HEK293 (cell line): Measurements from ENCODE around the gene CHST8.
A peak's percentile ranks its signal among the peaks of the same experiment; 100 is the strongest.

ENCODE experiments used
- CTCF ChIA-PET: fragments of 350-600 bp; formaldehyde crosslinking; extraction: SDS; loops from one replicate; lab custom pipeline; 2021; ENCODE audit warnings: antibody characterized with exemption; lab: Yijun Ruan, JAX
- POLR2A ChIA-PET: fragments of 300-600 bp; formaldehyde crosslinking; extraction: SDS; loops from one replicate; lab custom pipeline; 2020; ENCODE audit warnings: antibody characterized with exemption, inconsistent platforms; lab: Yijun Ruan, JAX
- H3K27ac ChIP-seq: fragments of 200-500 bp; sonication (Bioruptor generic); 2 replicates; pipeline ENCODE4 v1.5.1; 2014; ENCODE audit warnings: low read depth, low read length, control low read depth, inconsistent platforms; ENCODE audit errors: extremely low read depth
- H3K36me3 ChIP-seq, 2 experiments: fragments of 200-500 bp in 1 of 2; sonication (Bioruptor generic) in 1 of 2; 1 replicate in 1 of 2; 2 replicates in 1 of 2; pipeline ENCODE4 v1.5.1; 2014 to 2017; ENCODE audit warnings: inconsistent platforms in 2 of 2, low read length in 2 of 2; ENCODE audit not compliant: control insufficient read depth in 2 of 2, insufficient read depth in 1 of 2
- H3K4me1 ChIP-seq: fragments of 200-500 bp; sonication (Bioruptor generic); 2 replicates; pipeline ENCODE4 v1.5.1; 2014; ENCODE audit warnings: mild to moderate bottlenecking, low read length, inconsistent platforms; ENCODE audit not compliant: control insufficient read depth, insufficient read depth
- H3K4me3 ChIP-seq: 2 replicates; pipeline ENCODE4 v1.5.1; 2011; ENCODE audit warnings: low read depth, mild to moderate bottlenecking, control low read depth, low read length, moderate library complexity
- H3K9me3 ChIP-seq: fragments of 200-500 bp; sonication (Bioruptor generic); 2 replicates; pipeline ENCODE4 v1.5.1; 2014; ENCODE audit warnings: low read depth, low read length, inconsistent platforms; ENCODE audit not compliant: control insufficient read depth, insufficient read depth
- BCL6B ChIP-seq: fragments of 450-650 bp; formaldehyde crosslinking; IDR thresholded peaks from 2 replicates; pipeline ENCODE4 v1.5.1; 2017; ENCODE audit warnings: missing biosample characterization, missing genetic modification characterization
- GLIS1 ChIP-seq: fragments of 450-650 bp; formaldehyde crosslinking; IDR thresholded peaks from 2 replicates; pipeline ENCODE4 v1.5.1; 2016; ENCODE audit warnings: missing biosample characterization, missing genetic modification characterization
- KLF9 ChIP-seq: fragments of 450-650 bp; formaldehyde crosslinking; IDR thresholded peaks from 2 replicates; pipeline ENCODE4 v1.5.1; 2016; ENCODE audit warnings: missing biosample characterization, missing genetic modification characterization, low read depth
- MYNN ChIP-seq: fragments of 450-650 bp; formaldehyde crosslinking; IDR thresholded peaks from 2 replicates; pipeline ENCODE4 v1.5.1; 2016; ENCODE audit warnings: missing biosample characterization, missing genetic modification characterization, borderline replicate concordance
- OVOL3 ChIP-seq: fragments of 450-650 bp; formaldehyde crosslinking; IDR thresholded peaks from 2 replicates; pipeline ENCODE4 v1.5.1; 2016; ENCODE audit warnings: missing biosample characterization, missing genetic modification characterization
- PRDM6 ChIP-seq: fragments of 450-650 bp; formaldehyde crosslinking; IDR thresholded peaks from 2 replicates; pipeline ENCODE4 v1.5.1; 2017; ENCODE audit warnings: missing biosample characterization, missing genetic modification characterization
- YY2 ChIP-seq: fragments of 450-650 bp; formaldehyde crosslinking; IDR thresholded peaks from 2 replicates; pipeline ENCODE4 v1.5.1; 2016; ENCODE audit warnings: missing biosample characterization, missing genetic modification characterization
- ZBTB17 ChIP-seq: fragments of 450-650 bp; formaldehyde crosslinking; IDR thresholded peaks from 2 replicates; pipeline ENCODE4 v1.5.1; 2016; ENCODE audit warnings: missing biosample characterization, missing genetic modification characterization
- ZBTB44 ChIP-seq: fragments of 450-650 bp; IDR thresholded peaks from 2 replicates; pipeline ENCODE4 v1.5.1; 2018; ENCODE audit warnings: missing biosample characterization, mild to moderate bottlenecking, missing genetic modification characterization
- ZIC2 ChIP-seq: fragments of 450-650 bp; formaldehyde crosslinking; IDR thresholded peaks from 2 replicates; pipeline ENCODE4 v1.5.1; 2016; ENCODE audit warnings: missing biosample characterization, missing genetic modification characterization
- ZNF155 ChIP-seq: fragments of 450-650 bp; formaldehyde crosslinking; IDR thresholded peaks from 2 replicates; pipeline ENCODE4 v1.5.1; 2016; ENCODE audit warnings: missing biosample characterization, missing genetic modification characterization
- ZNF350 ChIP-seq: fragments of 450-650 bp; formaldehyde crosslinking; IDR thresholded peaks from 2 replicates; pipeline ENCODE4 v1.5.0; 2017; ENCODE audit warnings: missing biosample characterization, mild to moderate bottlenecking, missing genetic modification characterization
- ZNF398 ChIP-seq: fragments of 450-650 bp; formaldehyde crosslinking; IDR thresholded peaks from 2 replicates; pipeline ENCODE4 v1.5.1; 2017; ENCODE audit warnings: missing biosample characterization, missing genetic modification characterization
- ZNF626 ChIP-seq: fragments of 450-650 bp; sonication (Bioruptor Pico); formaldehyde crosslinking; IDR thresholded peaks from 2 replicates; pipeline ENCODE4 v1.5.1; 2018; ENCODE audit warnings: missing biosample characterization, missing genetic modification characterization, inconsistent platforms
- ZNF701 ChIP-seq: fragments of 450-650 bp; formaldehyde crosslinking; IDR thresholded peaks from 2 replicates; pipeline ENCODE4 v1.5.1; 2016; ENCODE audit warnings: missing biosample characterization, missing genetic modification characterization
- ZNF768 ChIP-seq: fragments of 450-650 bp; formaldehyde crosslinking; IDR thresholded peaks from 2 replicates; pipeline ENCODE4 v1.5.1; 2018; ENCODE audit warnings: missing biosample characterization, mild to moderate bottlenecking, missing genetic modification characterization
- ZNF792 ChIP-seq: fragments of 450-650 bp; formaldehyde crosslinking; IDR thresholded peaks from 2 replicates; pipeline ENCODE4 v1.5.1; 2016; ENCODE audit warnings: missing biosample characterization, missing genetic modification characterization
- ZSCAN18 ChIP-seq: fragments of 450-650 bp; formaldehyde crosslinking; IDR thresholded peaks from 2 replicates; pipeline ENCODE4 v1.5.1; 2016; ENCODE audit warnings: missing biosample characterization, missing genetic modification characterization

CHST8 gene

GRCh38 chr19:33699754-33700407, 78.1 kb downstream of the CHST8 start:
- Histone ChIP-seq H3K4me3 (no peak overlapping the region), H3K9me3 (no peaks in the 10 kb centered on the region), H3K27ac (no peak overlapping the region), H3K36me3 (no peaks in the 10 kb centered on the region), H3K4me1 (no peaks in the 10 kb centered on the region)
- POLR2A ChIA-PET: no interaction called here
- CTCF ChIA-PET: interaction anchor here (1.1 kb wide), 1 partner anchor 464 kb away, joined by 3 read pairs; no protein-coding TSS in a partner anchor
- TF ChIP-seq ZNF350 (tag by site-specific recombination) (no peak), OVOL3 (no peak), ZNF768 (no peak), ZNF398 (tag by site-specific recombination) (no peak), BCL6B (no peak), ZNF155 (tag by site-specific recombination) (no peak), MYNN (tag by site-specific recombination) (no peak), ZNF701 (no peak), ZNF792 (no peak), ZBTB44 (tag by site-specific recombination) (no peak), PRDM6 (no peak)

- Histone ChIP-seq H3K4me1 (no peaks in the 10 kb centered on the region), H3K4me3 (no peak overlapping the region), H3K27ac (no peak overlapping the region), H3K36me3 (no peaks in the 10 kb centered on the region), H3K9me3 (no peaks in the 10 kb centered on the region)
- ChIA-PET CTCF (interaction anchor here (1.1 kb wide), 1 partner anchor 465 kb away, joined by 3 read pairs; no protein-coding TSS in a partner anchor), POLR2A (no interaction called here)
- TF ChIP-seq ZNF626 (tag by site-specific recombination) (no peak), YY2 (no peak), ZIC2 (tag by site-specific recombination) (peak; percentile 73; the same call in 1 of the 2 replicates), KLF9 (tag by site-specific recombination) (peak; percentile 44; the same call in 1 of the 2 replicates), ZSCAN18 (tag by site-specific recombination) (no peak), GLIS1 (peak; percentile 95), ZBTB17 (tag by site-specific recombination) (no peak)
Measured at GRCh38 chr19:33700408-33701013, 78.8 kb downstream of the CHST8 start.
